GM18519 (cell line): ENCODE measurements around the gene VPREB3.
"Not testable (repeated sequence)": the region's sequence is repeated elsewhere in the genome, so short reads cannot be mapped to it uniquely, and the experiment has no call there.

ENCODE experiments used
- ATAC-seq: cut with Tn5 transposase; IDR thresholded peaks from one replicate; pipeline ENCODE4 v1.9.1; 2021; ENCODE audit warnings: mild to moderate bottlenecking, moderate library complexity; ENCODE audit not compliant: unreplicated experiment, low FRiP score

VPREB3 gene

DNA sequence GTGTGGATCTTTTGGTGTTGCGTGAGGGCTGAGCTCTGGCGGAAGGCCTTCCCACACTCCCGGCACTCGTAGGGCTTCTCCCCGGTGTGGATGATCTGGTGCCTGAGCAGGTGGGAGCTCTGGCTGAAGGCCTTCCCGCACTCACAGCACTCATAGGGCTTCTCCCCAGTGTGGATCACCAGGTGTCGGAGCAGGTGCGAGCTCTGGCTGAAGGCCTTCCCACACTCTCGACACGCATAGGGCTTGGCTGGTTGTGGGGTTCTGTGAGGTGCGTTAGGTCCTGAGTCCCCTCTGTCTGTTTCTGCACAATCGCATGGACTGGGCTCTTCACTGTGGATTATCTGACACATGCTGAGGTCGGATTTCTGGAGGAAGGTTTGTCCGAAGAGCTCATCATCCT is 9.7 kb downstream of the VPREB3 start:
- ATAC-seq = no peak

DNA sequence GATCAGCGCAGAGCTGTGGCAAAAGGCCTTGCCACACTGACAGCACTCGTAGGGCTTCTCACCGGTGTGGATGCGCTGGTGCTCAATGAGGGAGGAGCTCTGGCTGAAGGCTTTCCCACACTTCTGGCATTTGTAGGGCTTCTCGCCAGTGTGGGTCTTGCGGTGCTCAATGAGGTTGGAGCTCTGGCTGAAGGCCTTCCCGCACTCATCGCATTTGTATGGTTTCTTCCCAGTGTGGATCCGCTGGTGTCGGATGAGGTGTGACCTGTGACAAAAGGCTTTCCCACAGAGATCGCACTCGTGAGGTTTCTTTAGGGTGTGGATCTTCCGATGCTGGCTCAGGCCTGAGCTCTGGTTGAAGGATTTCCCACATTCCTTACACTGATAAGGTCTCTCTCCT is 10.2 kb downstream of the VPREB3 start:
- no peak for ATAC-seq

DNA sequence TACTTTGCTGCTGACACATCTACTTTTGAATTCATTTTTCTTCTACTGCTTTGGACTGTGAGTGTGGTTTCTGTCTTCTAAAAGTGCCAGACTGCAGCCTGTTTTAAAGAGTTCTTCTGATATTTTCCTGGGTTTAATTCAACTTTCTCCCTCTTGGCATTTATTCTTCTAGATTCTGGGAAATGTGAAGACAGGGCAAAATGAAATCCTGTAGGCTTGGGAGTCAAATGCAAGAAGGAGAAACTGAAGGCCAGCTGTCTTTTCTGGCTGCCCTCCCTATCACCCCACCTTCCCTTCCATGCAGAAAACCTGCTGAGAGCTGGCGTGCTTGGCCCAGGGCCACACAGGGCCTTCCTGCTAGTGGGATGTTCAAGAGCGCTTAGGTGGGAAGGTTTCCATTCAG is 10.9 kb downstream of the VPREB3 start:
- no peak for ATAC-seq

DNA sequence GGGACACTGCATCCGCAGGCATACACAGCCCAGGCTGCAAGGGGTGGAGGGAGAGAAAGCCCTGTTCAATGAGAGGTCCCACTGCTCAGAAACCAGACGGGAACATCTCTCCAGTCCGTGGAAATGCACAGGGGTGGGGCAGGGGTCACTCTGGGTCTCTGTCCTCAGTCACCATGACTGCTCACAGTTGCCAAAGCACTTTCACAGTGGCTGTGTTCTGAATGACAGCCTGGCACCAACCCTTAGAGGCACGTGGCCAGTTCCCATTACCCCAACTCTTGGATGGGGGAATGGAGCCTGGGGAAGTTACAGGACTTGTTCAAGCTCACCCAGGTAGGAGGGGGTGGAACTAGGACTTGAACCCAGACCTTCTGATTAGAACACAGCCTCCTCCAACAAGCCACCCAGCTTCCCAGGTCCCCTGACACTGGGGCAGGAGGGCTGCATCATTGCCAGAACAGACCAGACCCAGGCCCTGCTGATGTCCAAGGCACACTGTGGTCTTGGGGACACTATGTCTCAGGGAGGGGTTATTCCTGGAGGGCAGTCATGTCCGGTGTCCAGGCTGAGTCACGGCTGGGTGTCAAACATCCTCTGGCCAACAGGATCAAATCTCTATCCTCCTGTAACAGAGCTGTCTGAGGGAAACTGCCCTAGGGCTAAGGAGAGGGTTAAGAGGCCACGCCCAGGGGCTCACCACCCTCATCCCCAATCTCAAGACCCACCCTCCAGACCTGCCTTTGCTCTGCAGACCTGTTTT is 11.5 kb downstream of the VPREB3 start:
- no peak for ATAC-seq

DNA sequence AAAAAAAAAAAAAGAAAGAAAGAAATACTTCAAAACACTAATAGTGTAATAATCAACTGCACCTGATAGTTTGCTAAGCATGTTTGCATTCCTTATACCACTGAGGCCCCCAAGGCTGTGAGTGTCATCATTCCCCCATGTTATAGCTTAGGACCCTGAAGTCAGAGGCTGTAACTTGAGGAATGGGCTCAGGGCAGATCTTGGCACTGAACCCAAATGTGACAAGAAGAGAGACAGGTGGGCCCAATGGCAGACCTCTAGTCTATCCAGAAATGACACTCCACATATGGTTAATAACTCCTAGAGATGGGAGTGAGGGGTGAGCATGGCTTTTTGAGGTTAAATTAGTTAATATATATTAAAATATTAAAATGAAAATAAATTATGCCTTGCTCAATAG is 16.5 kb downstream of the VPREB3 start:
- no peak for ATAC-seq

DNA sequence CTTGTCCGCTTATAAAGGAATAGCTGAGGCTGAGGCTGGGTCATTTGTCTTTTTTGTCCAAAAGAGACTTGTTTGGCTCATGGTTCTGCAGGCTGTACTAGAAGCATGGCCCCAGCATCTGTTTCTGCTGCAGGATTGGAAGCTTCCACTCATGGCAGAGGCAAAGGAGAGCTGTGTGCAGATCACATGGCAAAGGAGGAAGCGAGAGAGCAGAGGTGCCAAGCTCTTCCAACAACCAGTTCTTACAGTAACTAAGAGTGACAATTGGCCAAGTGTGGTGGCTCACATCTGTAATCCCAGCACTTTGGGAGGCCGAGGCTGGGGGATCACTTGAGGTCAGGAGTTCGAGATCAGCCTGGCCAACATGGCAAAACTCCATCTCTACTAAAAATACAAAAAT is 26.1 kb downstream of the VPREB3 start:
- ATAC-seq = not testable (repeated sequence)

DNA sequence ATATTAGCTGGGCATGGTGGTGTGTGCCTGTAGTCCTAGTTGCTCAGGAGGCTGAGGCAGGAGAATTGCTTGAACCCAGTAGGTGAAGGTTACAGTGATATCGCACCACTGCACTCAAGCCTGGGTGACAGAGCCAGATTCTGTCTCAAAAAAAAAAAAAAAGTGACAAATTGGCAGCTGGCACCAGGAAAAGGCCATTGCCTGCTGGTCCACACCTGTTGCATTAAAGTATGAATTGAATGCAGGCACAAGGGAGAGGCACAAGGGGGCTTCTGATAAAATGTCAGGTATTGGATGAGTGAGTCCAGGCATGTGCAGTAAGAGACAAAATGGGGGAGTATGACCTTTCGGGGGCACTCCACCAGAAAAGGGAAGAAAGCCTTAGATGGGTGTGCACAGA is 31.5 kb downstream of the VPREB3 start:
- ATAC-seq = no peak

DNA sequence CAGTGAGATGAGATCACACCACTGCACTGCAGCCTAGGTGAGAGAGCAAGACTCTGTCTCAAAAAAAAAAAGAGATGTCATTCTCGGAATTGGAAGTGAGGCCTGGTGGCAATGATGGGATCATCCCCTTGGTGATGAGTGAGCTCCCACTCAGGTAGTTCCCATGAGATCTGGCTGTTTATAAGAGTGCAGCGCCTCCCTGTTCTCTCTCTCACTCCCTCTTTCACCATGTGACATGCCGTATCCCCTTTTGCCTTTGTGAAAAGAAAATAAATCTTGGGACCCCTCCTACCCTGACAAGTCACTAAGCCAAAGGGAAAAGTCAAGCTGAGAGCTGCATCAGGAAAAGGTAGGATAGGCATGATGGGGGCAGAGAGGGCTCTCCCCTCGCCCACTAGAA is 32.1 kb downstream of the VPREB3 start:
- ATAC-seq = no peak

DNA sequence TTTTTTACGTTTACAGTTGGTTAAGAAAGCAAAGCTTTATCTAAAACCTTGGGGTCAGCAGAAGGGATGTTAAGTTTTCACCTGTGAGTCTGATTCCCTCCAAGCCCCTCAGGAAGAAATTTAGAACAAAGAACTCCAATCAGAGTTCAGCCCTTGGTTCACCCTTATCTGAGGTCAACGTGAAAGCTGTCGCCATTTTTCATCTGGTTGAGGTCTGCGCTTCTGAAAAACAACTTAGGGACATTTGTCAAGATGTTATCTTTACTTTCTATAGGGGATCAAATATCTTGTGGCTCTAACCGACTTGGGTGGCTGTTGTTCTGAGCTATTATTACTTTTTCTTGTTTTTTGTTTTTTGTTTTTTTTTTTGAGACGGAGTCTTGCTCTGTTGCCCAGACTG is 33.4 kb downstream of the VPREB3 start:
- ATAC-seq = no peak

DNA sequence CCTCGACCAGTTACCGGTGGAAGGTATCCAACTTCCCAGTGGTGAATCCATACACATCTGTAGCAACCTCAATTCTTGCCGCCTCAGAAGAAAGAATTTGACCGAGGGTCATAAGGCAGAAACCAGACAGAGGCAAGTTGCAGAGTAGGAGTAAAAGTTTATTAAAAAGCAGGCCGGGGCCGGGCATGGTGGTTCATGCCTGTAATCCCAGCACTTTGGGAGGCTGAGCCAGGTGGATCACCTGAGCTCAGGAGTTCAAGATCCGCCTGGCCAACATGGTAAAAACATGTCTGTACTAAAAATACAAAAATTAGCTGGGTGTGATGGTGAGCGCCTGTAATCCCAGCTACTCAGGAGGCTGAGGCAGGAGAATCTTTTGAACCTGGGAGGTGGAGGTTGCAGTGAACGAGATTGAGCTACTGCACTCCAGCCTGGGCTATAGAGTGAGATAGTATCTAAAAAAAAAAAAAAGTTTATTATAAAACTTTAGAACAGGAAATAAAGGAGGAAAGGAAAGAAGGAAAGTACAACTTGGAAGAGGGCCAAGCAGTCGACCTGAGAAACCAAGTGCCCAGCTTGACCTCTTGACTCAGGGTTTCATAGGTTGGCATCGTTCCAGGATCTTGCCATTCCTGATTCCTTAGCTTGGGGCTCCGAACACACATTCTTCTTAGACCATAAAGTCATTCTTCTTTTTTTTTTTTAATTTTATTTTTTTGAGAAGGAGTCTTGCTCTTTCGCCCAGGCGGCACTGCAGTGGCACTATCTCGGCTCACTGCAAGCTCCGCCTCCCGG is 35.7 kb downstream of the VPREB3 start:
- ATAC-seq = no peak

DNA sequence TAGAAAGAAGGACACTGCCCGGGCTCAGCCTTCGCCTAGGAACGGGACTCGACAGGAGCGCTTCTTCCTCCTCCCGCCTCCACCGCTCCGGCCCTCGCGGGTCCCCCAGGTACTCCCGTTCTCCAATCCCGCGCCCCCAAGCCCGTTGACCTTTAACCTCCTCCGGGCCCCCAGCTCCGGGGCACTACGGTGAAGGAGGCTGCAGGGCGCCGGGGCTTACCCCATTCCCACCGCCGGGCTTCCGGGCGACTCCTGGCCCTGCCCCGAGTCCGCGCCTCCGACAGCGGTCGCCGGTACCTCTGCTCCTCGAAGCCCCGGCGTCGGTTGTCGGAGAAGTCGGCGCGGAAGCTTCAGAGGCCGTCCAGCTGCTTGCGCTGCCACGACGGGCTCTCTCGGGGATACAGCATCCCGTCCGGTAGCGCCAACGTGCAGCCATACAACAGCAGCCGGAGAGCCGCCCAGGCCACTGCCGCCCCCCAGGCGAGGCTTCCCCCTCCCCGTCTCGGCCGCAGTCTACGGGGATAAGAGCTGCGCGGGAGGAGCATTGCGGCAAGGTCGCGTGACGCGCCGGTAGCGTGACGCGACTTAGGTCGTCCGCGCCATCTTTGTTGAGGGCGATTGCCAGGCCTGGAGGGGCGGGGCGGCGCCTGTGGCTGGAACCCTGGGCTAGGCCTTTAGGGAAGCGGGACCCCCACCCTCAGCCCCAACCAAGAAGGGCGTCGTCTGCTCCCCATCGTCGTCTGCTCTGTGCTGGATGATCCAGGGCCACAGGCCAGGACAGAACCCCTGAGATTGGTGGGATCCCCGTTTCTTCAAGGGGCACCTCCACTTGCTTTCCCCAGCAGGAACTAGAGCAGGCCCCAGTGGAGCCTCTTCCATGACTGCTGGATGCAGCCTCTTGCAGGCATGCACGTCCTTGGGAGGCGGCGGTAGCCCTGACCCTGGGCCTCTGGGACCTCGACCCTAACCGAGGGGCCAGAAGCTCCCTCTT is 37.1 kb downstream of the VPREB3 start:
- ATAC-seq = peak; percentile 59

DNA sequence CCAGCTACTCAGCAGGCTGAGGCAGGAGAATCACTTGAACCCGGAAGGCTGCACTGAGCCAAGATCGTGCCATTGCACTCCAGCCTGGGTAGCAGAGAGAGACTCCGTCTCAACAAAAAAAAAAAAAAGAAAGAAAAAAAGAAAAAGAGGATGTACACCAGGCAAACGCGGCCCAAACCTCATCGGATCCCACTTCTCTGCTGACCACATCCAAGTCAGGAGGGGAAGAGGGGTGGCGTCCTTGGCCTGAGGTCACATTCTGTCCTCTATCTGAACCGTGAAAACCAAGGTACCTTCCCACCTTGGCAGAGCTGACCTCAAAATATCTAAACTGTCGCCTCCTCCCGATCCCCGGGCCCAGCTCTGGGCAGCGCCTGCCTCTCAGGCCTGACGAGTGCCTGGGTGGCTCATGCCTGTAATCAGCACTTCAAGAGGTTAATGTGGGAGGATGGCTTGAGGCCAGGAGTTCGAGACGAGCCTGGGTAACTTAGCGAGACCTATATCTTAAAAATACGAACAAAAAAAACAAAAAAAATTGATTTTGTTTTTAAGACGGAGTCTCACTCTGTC is 38.3 kb downstream of the VPREB3 start:
- no peak for ATAC-seq

DNA sequence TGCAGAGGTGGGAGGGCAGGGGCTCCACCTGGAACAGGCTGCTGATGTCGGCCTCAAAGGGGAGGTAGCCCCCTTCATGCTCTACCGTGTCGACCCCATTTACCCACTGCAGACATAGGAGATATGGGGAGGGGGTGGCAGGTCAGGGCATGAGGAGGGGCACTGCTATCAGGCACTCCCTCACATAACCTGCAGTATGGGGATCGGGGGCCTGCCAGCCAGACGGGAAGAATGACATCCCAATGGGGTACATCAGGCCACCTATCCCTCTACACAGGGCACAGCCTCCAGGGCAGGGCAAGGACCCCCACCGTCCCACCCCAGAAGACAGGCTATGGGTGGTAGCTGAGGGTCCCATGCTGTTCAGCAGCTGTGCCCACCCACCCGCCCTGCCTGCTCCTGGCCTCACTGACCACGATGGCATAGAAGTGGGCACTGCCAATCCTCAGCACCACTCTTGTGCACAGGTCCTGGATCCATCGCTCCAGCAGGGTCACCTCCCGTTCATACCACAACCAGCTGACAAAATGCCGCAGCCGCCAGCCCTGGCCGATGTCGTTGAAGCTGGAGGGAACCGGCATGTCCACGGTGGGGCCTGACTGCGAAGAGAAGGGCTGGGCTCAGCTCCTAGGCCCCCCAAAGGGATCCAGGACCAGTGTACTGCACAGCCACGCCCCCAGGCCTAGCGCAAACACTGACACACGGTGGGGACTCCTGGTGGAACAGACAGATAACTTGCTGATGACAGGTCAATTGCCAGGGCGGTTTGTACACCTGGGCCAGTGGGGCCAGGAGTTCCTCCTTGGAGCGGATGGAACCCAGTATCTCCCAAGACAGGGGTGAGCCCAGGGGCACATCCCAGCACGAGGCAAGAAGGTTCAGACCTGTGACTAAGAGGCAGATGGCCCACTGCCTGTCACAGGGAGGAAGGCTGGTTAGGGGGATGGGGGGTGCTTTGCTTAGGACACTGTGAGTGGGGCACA is 39.3 kb downstream of the VPREB3 start:
- no peak for ATAC-seq

DNA sequence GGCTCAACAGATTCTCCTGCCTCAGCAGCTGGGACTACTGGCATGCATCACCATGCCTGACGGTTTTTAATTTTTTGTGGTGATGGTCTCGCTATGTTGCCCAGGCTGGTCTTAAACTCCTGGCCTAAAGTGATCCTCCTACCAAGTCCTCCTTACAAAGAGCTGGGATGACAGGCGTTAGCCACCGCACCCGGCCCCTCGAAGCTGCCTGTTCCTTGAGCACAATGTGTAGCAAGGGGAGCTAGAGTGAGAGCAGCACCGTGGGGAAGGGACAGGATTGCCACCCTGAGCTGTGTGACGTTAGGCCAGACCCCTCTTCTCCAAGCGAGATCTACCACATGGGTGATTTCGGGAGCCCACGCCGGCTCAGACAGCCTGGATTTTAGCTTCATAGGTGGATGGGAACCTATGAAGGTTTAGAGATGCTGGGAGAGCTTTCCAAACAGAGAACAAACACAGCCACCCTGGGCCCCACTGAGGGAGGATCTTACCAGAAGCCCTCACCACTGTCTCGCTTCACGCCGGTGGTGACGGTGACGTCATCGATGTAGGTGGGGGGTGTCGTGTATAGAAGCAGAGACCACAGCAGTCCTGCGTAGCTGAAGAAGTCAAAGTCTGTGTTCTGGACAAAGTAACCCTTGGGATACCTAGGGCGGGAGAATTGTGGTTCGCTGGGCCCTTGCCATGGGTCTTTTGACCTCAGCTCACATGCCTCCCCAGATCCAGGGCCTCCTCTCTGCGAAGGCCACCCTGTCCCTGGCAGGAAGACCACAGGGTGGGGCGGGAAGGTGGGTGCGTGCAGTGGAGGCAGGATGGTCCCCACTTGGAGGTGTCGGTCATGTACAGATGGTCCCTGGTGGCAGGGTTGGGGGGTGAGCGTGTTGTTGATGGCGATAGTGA is 40.3 kb downstream of the VPREB3 start:
- ATAC-seq = no peak

DNA sequence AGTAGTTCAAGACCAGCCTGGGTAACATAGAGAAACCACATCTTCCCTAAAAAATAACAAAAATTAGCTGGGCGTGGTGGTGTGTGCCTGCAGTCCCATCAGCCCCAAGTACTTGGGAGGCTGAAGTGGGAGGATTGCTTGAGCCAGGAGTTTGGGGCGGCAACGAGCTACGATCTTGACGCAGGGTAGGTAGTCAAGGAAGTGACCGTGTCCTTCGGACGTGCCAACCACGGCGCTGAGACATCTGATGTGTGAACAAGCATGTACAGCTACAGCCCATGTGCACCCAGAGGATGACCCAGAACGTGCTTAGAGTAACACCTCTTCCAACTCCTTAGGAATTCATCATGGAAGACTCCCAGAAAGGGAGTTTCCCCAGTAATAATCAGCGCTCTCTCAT is 42.0 kb downstream of the VPREB3 start:
- ATAC-seq = no peak

DNA sequence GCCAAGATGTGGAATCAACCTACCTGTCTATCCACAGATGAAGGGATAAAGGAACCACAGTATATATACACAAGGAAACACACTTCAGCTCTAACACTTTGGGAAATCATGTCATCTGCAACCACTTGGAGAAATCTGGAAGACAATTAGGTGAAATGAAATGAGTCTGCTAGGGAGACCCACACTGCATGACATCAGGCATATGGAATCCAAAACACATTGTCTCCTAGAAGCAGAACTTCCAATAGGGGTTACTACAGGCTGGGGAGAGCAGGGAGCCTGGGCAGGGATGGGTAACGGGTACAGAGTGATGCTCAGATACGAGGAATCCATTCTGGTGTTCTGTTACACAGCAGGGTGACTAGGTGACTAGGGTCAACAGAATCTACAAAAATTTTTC is 45.1 kb downstream of the VPREB3 start:
- ATAC-seq = no peak

DNA sequence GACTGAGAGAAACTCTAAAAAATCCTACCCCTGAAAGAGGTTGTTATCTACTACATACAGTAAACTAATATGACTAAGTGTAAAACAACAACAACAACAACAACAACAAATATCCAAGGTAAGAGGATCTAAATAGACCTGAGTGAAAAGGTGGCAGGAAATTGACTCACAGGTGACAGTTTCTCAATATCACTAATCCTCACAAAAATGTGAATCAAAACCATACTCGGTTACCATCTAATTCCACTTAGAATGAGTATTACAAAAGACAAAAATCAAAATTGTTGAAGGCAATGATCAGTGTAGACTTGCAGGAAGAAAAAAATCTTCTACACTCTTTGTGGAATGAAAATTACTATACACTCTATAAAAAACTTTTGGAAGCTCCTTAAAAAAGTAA is 46.0 kb downstream of the VPREB3 start:
- no peak for ATAC-seq

DNA sequence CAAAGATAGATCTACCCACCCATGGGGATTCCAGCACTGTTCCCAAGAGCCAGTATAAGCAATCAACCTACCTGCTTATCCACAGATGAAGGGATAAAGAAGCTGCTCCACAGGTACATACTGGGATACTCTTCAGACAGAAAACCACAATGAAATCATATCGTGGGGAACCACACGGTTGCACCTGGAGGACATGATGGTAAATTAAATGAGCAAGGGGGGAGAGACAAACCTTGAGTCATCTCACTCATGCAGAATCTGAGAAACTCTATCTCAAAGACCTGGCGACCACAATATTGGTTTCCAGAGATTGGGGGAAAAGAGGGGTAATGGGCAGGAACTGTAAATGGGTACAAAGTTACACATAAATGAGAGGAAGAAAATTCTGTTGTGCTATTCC is 48.9 kb downstream of the VPREB3 start:
- no peak for ATAC-seq
